Neuronal stem cell (in vitro differentiated cells): ENCODE results near the gene UQCC5.

Experiments
- DNase-seq: peaks from one replicate; pipeline ENCODE4 v3.0.0-alpha.2; 2013; ENCODE audit warnings: low spot score
- H2AFZ ChIP-seq: one replicate; pipeline ENCODE4 v1.6.1; 2013; ENCODE audit warnings: mild to moderate bottlenecking, low read length, inconsistent platforms
- H2AK5ac ChIP-seq: 2 replicates; pipeline ENCODE4 v1.6.1; 2013; ENCODE audit warnings: low read depth, mild to moderate bottlenecking, inconsistent platforms, low read length, moderate library complexity, mixed read lengths
- H2BK120ac ChIP-seq: 2 replicates; pipeline ENCODE4 v1.6.1; 2013; ENCODE audit warnings: low read depth, mild to moderate bottlenecking, inconsistent platforms, low read length, moderate library complexity, mixed read lengths
- H2BK12ac ChIP-seq: one replicate; pipeline ENCODE4 v1.6.1; 2013; ENCODE audit warnings: low read length, inconsistent platforms
- H2BK15ac ChIP-seq: 2 replicates; pipeline ENCODE4 v1.6.1; 2013; ENCODE audit warnings: mild to moderate bottlenecking, low read length, inconsistent platforms, mixed read lengths
- H2BK5ac ChIP-seq: one replicate; pipeline ENCODE4 v1.6.1; 2013; ENCODE audit warnings: inconsistent platforms, mild to moderate bottlenecking, low read length, moderate library complexity
- H3K14ac ChIP-seq: one replicate; pipeline ENCODE4 v1.6.1; 2013; ENCODE audit warnings: low read length, inconsistent platforms
- H3K18ac ChIP-seq: 2 replicates; pipeline ENCODE4 v1.6.1; 2013; ENCODE audit warnings: low read length, inconsistent platforms
- H3K23ac ChIP-seq: 2 replicates; pipeline ENCODE4 v1.6.1; 2013; ENCODE audit warnings: low read depth, mild to moderate bottlenecking, mixed read lengths, low read length, inconsistent platforms; ENCODE audit not compliant: poor library complexity
- H3K27ac ChIP-seq: replicated peaks from 3 replicates; pipeline ENCODE4 v1.5.1; 2013; ENCODE audit warnings: low read length, inconsistent platforms
- H3K27me3 ChIP-seq, 3 experiments: 2 replicates each; pipeline ENCODE4 v1.6.1; 2013; ENCODE audit warnings: low read length in 3 of 3, mild to moderate bottlenecking in 2 of 3, inconsistent platforms in 1 of 3, low read depth in 1 of 3, mixed read lengths in 1 of 3, moderate library complexity in 1 of 3; ENCODE audit not compliant: control insufficient read depth in 3 of 3, insufficient read depth in 3 of 3
- H3K36me3 ChIP-seq, 2 donors: replicated peaks in 1 of 2; 2 replicates each; pipeline ENCODE4 v1.6.1; 2013; ENCODE audit warnings: low read length in 2 of 2; ENCODE audit not compliant: control insufficient read depth in 2 of 2, insufficient read depth in 2 of 2
- H3K4ac ChIP-seq: 2 replicates; pipeline ENCODE4 v1.6.1; 2013; ENCODE audit warnings: inconsistent platforms, mild to moderate bottlenecking, low read length, moderate library complexity
- H3K4me1 ChIP-seq, 2 donors: 1 replicate in 1 of 2; 2 replicates in 1 of 2; pipeline ENCODE4 v1.6.1; 2013; ENCODE audit warnings: low read length in 2 of 2, low read depth in 1 of 2; ENCODE audit not compliant: control insufficient read depth in 2 of 2, insufficient read depth in 1 of 2
- H3K4me2 ChIP-seq: one replicate; pipeline ENCODE4 v1.6.1; 2013; ENCODE audit warnings: mild to moderate bottlenecking, low read length, inconsistent platforms; ENCODE audit not compliant: insufficient read depth, poor library complexity, severe bottlenecking
- H3K4me3 ChIP-seq, 2 donors: 2 replicates each; pipeline ENCODE4 v1.5.1; 2013; ENCODE audit warnings: low read length in 2 of 2, mild to moderate bottlenecking in 2 of 2, inconsistent platforms in 1 of 2, moderate library complexity in 1 of 2
- H3K79me1 ChIP-seq: one replicate; pipeline ENCODE4 v1.6.1; 2013; ENCODE audit warnings: low read depth, mild to moderate bottlenecking, inconsistent platforms, low read length, moderate library complexity
- H3K9ac ChIP-seq: one replicate; pipeline ENCODE4 v1.6.1; 2013; ENCODE audit warnings: mild to moderate bottlenecking, low read depth, low read length, inconsistent platforms; ENCODE audit not compliant: poor library complexity
- H3K9me3 ChIP-seq, 2 donors: replicated peaks in 1 of 2; 2 replicates each; pipeline versions ENCODE3 to v1.6.1; 2013; ENCODE audit warnings: low read length in 2 of 2, mild to moderate bottlenecking in 2 of 2, inconsistent platforms in 1 of 2, low read depth in 1 of 2, mixed read lengths in 1 of 2, moderate library complexity in 1 of 2; ENCODE audit not compliant: control insufficient read depth in 2 of 2, insufficient read depth in 1 of 2
- H4K8ac ChIP-seq: one replicate; pipeline ENCODE4 v1.6.1; 2013; ENCODE audit warnings: low read depth, mild to moderate bottlenecking, inconsistent platforms, low read length, moderate library complexity
- H4K91ac ChIP-seq: one replicate; pipeline ENCODE4 v1.6.1; 2013; ENCODE audit warnings: low read length, low read depth, mild to moderate bottlenecking, inconsistent platforms; ENCODE audit not compliant: poor library complexity
- WGBS, 2 donors: extraction: QIAGEN DNeasy Blood & Tissue Kit; methylation state at CpG; one replicate each; pipeline ENCODE4 v1.1.7; 2013; ENCODE audit warnings: missing lambda C conversion rate in 2 of 2, mixed read lengths in 1 of 2; ENCODE audit not compliant: insufficient read length in 2 of 2, insufficient replicate concordance in 1 of 2; ENCODE audit errors: extremely low coverage in 2 of 2; 5-methylcytosine and 5-hydroxymethylcytosine counted together

The UQCC5 gene

DNA sequence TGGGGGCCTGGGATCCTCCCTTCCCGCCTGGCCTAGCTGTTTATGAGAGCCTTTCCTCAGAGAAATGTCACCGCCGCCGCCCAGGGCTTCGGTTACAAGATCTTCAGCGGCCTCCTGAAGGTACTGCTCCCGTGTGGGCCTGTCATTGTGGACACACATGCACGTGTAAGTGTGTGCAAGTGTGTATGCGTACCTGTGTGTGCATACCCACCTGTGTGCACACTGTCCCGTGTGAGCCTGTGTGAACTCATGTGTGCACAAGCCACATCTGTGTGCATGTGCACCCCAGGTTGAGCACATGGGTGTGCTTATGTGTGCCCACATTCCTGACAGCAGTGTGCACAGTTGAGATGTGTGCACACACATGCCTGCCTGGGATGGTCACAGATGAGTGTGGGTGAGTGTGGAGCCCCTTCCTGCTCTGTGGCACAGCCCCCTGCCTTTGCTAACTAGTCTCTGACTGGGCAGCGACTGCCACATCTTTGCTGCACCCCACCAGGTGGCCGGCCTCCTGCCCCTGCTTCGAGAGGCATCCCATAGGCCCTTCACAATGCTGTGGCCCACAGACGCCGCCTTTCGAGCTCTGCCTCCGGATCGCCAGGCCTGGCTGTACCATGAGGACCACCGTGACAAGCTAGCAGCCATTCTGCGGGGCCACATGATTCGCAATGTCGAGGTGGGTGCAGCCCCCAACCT lies 16.8 kb upstream of the UQCC5 start:
- H3K27ac ChIP-seq = no peak overlapping the region
- no peak for DNase-seq
- no peak overlapping the region for H2AFZ ChIP-seq
- H2BK120ac ChIP-seq = no peak overlapping the region
- peak overlapping the region; percentile 95 for H3K23ac ChIP-seq
- H3K36me3 ChIP-seq = peaks cover 11 to 14% of the 10 kb centered on the region in 2 donors
- peak overlapping the region; percentile 71 for H3K18ac ChIP-seq
- H3K9ac ChIP-seq = peak overlapping the region; percentile 70
- peak overlapping the region; percentile 6 for H3K4ac ChIP-seq
- H3K27me3 ChIP-seq = peaks cover 2 to 23% (median 9%) of the 10 kb centered on the region in 3 experiments
- no peaks in the 10 kb centered on the region for H3K9me3 ChIP-seq
- WGBS, 2 donors = no CpG with 5 or more reads among the region's 22 CpGs
- H2BK5ac ChIP-seq = no peak overlapping the region
- peaks cover 2% of the 10 kb centered on the region for H3K79me1 ChIP-seq
- peak overlapping the region in 1 of 2 donors; percentile 19 for H3K4me3 ChIP-seq
- no peak overlapping the region for H2BK15ac ChIP-seq
- H3K4me1 ChIP-seq = peaks cover 0 to 6% of the 10 kb centered on the region in 2 donors
- H4K91ac ChIP-seq = no peak overlapping the region
- peak overlapping the region; percentile 25 for H2AK5ac ChIP-seq
- H3K14ac ChIP-seq = no peak overlapping the region
- no peak overlapping the region for H3K4me2 ChIP-seq
- no peak overlapping the region for H4K8ac ChIP-seq
- H2BK12ac ChIP-seq = peak overlapping the region; percentile 41

DNA sequence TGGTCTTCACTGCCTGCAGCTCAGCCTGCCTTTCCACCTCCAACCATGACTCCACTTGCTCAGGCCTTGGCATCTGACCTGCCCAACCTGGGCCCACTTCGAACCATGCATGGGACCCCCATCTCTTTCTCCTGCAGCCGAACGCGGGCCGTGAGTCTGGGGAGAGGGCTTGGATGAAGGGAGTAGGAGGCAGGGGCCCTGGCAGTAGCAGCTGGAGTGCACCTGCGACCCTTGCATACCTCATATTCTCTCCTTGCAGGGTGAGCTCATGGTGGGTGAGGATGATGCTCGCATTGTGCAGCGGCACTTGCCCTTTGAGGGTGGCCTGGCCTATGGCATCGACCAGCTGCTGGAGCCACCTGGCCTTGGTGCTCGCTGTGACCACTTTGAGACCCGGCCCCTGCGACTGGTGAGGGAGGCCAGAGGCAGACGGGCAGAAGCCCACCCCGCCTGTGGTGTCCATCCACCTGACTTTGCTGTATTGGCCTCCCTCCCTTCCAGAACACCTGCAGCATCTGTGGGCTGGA lies 16.2 kb upstream of the UQCC5 start:
- Histone ChIP-seq H3K27me3 (peaks cover 2 to 17% (median 9%) of the 10 kb centered on the region in 3 experiments), H3K14ac (no peak overlapping the region), H2BK15ac (no peak overlapping the region), H3K36me3 (peaks cover 15 to 17% of the 10 kb centered on the region in 2 donors), H3K27ac (no peak overlapping the region), H3K4me1 (peaks cover under 1 to 6% of the 10 kb centered on the region in 2 donors), H3K9me3 (no peaks in the 10 kb centered on the region), H2AFZ (no peak overlapping the region), H4K8ac (no peak overlapping the region), H3K9ac (peak overlapping the region; percentile 44), H3K79me1 (peaks cover 2% of the 10 kb centered on the region), H3K18ac (peak overlapping the region; percentile 11), H4K91ac (no peak overlapping the region), H2BK120ac (no peak overlapping the region), H3K23ac (no peak overlapping the region), H2AK5ac (peak overlapping the region; percentile 25), H3K4me3 (no peak overlapping the region), H2BK5ac (no peak overlapping the region), H3K4me2 (no peak overlapping the region), H3K4ac (peak overlapping the region; percentile 66), H2BK12ac (peak overlapping the region; percentile 41)
- DNase-seq = no peak
- WGBS, 2 donors = no CpG with 5 or more reads among the region's 14 CpGs

DNA sequence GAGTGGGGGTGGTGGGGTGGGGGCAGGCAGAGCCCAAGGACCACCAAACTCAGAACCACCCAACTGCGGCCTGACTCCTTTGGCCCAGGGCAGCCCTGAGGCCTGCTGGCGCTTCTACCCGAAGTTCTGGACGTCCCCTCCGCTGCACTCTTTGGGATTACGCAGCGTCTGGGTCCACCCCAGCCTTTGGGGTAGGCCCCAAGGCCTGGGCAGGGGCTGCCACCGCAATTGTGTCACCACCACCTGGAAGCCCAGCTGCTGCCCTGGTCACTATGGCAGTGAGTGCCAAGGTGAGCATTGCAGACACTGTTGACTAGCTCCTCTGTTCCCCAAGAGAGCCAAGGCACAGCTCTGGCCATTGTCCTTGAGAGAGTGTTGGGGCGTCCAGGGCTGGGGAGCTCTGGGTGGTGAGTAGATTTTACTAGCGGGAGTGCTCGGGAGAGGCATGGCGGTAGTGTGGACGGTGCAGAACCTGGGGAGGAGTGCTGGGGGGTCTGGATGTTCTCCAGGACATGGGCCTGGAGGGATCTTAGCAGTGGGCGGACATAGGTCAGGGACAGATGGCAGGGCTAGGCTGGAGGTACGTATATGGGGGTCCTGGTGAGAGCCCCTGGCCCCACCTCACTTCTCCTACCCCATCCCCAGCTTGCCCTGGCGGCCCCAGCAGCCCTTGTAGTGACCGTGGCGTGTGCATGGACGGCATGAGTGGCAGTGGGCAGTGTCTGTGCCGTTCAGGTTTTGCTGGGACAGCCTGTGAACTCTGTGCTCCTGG lies 15.5 kb upstream of the UQCC5 start:
- Histone ChIP-seq H2BK5ac (no peak overlapping the region), H3K9me3 (no peaks in the 10 kb centered on the region), H3K23ac (peak overlapping the region; percentile 73), H3K4me2 (no peak overlapping the region), H4K8ac (no peak overlapping the region), H3K4ac (no peak overlapping the region), H3K14ac (no peak overlapping the region), H3K18ac (no peak overlapping the region), H3K4me1 (peaks cover 6 to 7% of the 10 kb centered on the region in 2 donors), H2AFZ (no peak overlapping the region), H2BK120ac (no peak overlapping the region), H3K36me3 (peaks cover 21 to 23% of the 10 kb centered on the region in 2 donors), H3K27me3 (peaks cover 2 to 10% (median 9%) of the 10 kb centered on the region in 3 experiments), H3K9ac (peak overlapping the region; percentile 44), H3K4me3 (no peak overlapping the region), H2BK12ac (no peak overlapping the region), H2BK15ac (no peak overlapping the region), H2AK5ac (no peak overlapping the region), H3K27ac (no peak overlapping the region), H3K79me1 (peaks cover 2% of the 10 kb centered on the region), H4K91ac (no peak overlapping the region)
- DNase-seq = no peak
- no CpG with 5 or more reads among the region's 20 CpGs for WGBS, 2 donors

DNA sequence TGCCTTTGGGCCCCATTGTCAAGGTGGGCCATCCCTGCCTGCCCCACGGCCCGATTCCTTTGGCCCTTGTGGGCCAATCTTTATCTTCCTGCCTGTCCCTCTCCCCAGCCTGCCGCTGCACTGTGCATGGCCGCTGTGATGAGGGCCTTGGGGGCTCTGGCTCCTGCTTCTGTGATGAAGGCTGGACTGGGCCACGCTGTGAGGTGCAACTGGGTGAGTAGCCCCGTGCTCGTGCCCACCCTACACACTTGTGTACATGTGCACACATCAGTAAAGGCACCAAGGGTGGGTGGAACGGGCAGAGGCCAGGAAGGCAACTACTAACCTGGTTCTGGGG lies 14.9 kb upstream of the UQCC5 start:
- Histone ChIP-seq H3K18ac (no peak overlapping the region), H2AFZ (no peak overlapping the region), H2AK5ac (peak overlapping the region; percentile 52), H3K27me3 (peaks cover 2 to 9% (median 9%) of the 10 kb centered on the region in 3 experiments), H3K9ac (no peak overlapping the region), H2BK15ac (no peak overlapping the region), H3K9me3 (no peaks in the 10 kb centered on the region), H2BK12ac (no peak overlapping the region), H2BK120ac (no peak overlapping the region), H2BK5ac (no peak overlapping the region), H4K91ac (no peak overlapping the region), H3K23ac (peak overlapping the region; percentile 73), H3K14ac (no peak overlapping the region), H3K4me3 (no peak overlapping the region), H3K79me1 (peaks cover 2% of the 10 kb centered on the region), H4K8ac (no peak overlapping the region), H3K4me2 (no peak overlapping the region), H3K27ac (no peak overlapping the region), H3K4me1 (peaks cover 9 to 13% of the 10 kb centered on the region in 2 donors), H3K36me3 (peaks cover 25 to 26% of the 10 kb centered on the region in 2 donors), H3K4ac (no peak overlapping the region)
- DNase-seq = no peak
- no CpG with 5 or more reads among the region's 8 CpGs for WGBS, 2 donors
